Left ventricle myocardium inferior (tissue), 1 donor: ENCODE data around the gene SKI. TPM values are rescaled to one million over a fixed set of nuclear protein-coding genes. Genes with fewer than 3 reads are reported as not detected.

Experiments
- DNase-seq: peaks from one replicate; pipeline ENCODE4 v3.0.0-alpha.2; 2020
- H3K27ac ChIP-seq: fragments of 200-600 bp; replicated peaks from 2 replicates; pipeline ENCODE4 v1.8.0; 2021
- H3K27me3 ChIP-seq: fragments of 200-600 bp; 2 replicates; pipeline ENCODE4 v1.8.0; 2021; ENCODE audit warnings: low read depth
- H3K36me3 ChIP-seq: fragments of 200-600 bp; 2 replicates; pipeline ENCODE4 v1.8.0; 2021
- H3K4me1 ChIP-seq: fragments of 200-600 bp; 2 replicates; pipeline ENCODE4 v1.8.0; 2021
- H3K4me3 ChIP-seq: fragments of 200-600 bp; 2 replicates; pipeline ENCODE4 v1.8.0; 2021; ENCODE audit warnings: mild to moderate bottlenecking, moderate library complexity
- H3K9me3 ChIP-seq: fragments of 200-600 bp; replicated peaks from 2 replicates; pipeline ENCODE4 v1.8.0; 2021
- intact Hi-C: fragments of 100-400 bp; cut with micrococcal nuclease; formaldehyde crosslinking; loops from one replicate; pipeline ENCODE4 v1.11.0; 2022
- total RNA-seq: library from RNA; stranded (reverse); fragmentation: NEBNext Ultra II Directional; extraction: Animal tissue kit (Norgen Biotek cat#: 25700); gene quantifications from one replicate; pipeline ENCODE4 v1.2.1, GENCODE V29; 2021
- TF ChIP-seq, protein P1 (sequence below): fragments of 200-600 bp; IDR thresholded peaks from 2 replicates; pipeline ENCODE4 v1.8.0; 2021; ENCODE audit warnings: antibody characterized with exemption, mild to moderate bottlenecking, borderline replicate concordance
- donor health status: DM: no; HTN: yes; CAD: no; lungs with severe emphysema.

SKI gene
- total RNA-seq, 1 donor from 2014 or later = 37.9 TPM

DNA sequence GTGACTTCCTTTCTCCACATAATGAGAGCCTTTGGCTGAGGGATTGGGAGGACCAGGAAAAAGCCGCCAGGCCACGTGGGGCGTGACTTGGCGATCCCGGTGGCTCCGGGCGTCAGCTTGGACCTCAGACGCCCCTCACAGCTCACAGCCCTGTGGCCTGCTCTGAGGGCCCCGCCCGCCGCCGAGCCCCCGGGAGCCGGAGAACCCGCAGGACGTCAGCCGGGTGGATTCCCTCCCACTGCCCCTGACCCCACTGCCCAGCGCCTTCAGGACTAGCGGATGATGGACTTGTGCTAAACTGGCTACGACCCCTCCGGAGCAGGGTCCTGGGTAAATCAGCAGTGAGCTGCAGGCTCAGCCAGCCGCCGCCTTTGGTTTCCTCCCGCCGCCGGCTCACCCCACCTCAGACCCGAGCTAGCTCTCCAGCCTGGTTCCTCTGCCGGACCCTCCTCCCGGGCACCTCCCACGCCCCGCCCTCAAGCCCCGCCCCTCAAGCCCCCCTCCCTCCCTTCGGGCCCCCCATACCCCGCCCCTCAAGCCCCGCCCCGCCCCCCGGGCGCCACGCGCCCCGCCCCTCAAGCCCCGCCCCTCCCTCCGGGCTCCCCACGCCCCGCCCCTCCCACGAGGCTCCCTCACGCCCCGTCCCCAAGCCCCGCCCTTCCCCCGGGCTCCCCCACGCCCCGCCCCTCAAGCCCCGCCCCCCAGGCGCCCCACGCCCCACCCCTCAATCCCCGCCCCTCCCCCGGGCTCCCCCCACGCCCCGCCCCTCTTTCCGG is 23.5 kb upstream of the SKI start:
- intact Hi-C loops = no loop called here
- DNase-seq = peak; percentile 86
- Histone ChIP-seq H3K27me3 (no peaks in the 10 kb centered on the region), H3K27ac (peak overlapping the region; percentile 92), H3K9me3 (no peaks in the 10 kb centered on the region), H3K36me3 (no peaks in the 10 kb centered on the region), H3K4me3 (peak overlapping the region; percentile 73), H3K4me1 (peaks cover 77% of the 10 kb centered on the region)
- TF ChIP-seq, protein P1, sequence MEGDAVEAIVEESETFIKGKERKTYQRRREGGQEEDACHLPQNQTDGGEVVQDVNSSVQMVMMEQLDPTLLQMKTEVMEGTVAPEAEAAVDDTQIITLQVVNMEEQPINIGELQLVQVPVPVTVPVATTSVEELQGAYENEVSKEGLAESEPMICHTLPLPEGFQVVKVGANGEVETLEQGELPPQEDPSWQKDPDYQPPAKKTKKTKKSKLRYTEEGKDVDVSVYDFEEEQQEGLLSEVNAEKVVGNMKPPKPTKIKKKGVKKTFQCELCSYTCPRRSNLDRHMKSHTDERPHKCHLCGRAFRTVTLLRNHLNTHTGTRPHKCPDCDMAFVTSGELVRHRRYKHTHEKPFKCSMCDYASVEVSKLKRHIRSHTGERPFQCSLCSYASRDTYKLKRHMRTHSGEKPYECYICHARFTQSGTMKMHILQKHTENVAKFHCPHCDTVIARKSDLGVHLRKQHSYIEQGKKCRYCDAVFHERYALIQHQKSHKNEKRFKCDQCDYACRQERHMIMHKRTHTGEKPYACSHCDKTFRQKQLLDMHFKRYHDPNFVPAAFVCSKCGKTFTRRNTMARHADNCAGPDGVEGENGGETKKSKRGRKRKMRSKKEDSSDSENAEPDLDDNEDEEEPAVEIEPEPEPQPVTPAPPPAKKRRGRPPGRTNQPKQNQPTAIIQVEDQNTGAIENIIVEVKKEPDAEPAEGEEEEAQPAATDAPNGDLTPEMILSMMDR = no peak

DNA sequence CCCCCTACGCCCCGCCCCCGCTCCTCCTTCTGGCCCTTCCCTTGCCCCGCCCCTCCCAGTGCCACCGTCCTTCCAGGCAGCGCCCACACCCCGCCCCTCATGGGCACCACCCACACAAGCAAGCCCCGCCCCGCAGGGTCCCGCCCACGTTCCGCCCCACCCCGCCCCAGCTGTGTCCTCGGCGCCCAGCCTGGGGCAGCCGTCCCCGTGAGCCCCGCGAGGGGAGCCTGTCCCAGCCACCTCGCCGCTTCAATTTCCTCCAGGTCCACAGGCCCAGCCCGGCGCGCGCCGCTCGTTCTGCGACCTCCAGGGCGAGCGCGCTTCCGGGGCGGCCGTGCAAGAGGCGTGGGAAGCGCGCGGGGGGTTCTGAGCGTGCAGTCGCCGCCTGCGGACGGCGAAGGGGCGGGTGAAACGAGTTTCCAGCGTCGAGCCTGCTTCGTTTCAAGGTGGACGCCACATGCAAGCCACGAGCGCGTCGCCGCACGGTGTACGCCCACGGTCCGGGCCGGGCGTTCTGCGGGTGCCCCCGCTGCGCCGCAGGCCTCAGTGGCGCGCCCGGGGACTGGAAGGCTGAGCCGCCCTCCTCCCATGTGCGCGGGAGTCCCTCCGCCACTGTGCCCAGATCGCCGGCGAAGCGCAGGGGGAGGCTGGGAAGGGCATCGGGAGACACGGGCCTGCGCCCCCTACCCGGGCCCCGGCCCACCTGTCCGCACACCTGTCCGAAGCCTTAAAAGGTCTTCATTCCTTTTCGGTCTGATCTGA is 22.7 kb upstream of the SKI start:
- TF ChIP-seq, protein P1 = peak; percentile 42
- H3K36me3 ChIP-seq = no peaks in the 10 kb centered on the region
- H3K4me1 ChIP-seq = peaks cover 72% of the 10 kb centered on the region
- DNase-seq = peak; percentile 98
- H3K27me3 ChIP-seq = no peaks in the 10 kb centered on the region
- H3K9me3 ChIP-seq = no peaks in the 10 kb centered on the region
- H3K27ac ChIP-seq = peak overlapping the region; percentile 92
- H3K4me3 ChIP-seq = peak overlapping the region; percentile 65
- intact Hi-C loops = no loop called here

DNA sequence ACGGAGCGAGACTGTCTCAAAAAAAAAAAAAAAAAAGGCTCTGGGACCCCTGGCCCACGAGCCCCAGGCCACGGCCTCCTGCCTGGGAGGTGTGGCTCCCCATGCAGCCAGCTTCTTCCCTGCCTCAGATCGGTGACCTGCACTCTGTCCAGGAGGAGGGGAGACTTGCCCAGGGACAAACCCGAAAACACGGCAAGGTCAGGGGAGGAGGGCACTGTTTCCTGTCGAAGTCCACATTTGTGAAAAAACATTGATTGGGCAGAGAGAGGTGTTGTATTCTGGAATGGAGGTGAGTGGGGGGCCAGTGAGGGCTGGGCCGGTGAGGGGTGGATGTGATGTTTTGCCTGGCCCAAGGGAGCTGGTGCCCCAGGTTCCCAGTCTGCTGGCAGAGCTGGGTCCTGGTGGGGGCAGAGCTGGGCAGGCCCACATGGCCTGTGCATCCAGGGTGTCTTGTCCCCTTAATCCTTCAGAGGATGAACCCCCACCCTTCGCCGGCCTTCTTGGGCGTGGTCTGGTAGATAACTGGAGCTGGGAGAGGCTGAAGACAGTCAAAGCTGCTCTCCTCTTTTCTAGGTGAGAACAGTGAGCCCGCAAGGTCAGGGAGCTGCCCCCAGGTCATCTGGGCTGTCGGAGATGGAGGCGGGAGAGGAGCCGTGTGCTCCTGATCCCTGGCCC is 21.2 kb upstream of the SKI start:
- Histone ChIP-seq H3K4me1 (peaks cover 68% of the 10 kb centered on the region), H3K36me3 (no peaks in the 10 kb centered on the region), H3K27ac (peak overlapping the region; percentile 92), H3K9me3 (no peaks in the 10 kb centered on the region), H3K4me3 (peak overlapping the region; percentile 47), H3K27me3 (no peaks in the 10 kb centered on the region)
- DNase-seq = no peak
- intact Hi-C loops = no loop called here
- TF ChIP-seq, protein P1 = no peak

DNA sequence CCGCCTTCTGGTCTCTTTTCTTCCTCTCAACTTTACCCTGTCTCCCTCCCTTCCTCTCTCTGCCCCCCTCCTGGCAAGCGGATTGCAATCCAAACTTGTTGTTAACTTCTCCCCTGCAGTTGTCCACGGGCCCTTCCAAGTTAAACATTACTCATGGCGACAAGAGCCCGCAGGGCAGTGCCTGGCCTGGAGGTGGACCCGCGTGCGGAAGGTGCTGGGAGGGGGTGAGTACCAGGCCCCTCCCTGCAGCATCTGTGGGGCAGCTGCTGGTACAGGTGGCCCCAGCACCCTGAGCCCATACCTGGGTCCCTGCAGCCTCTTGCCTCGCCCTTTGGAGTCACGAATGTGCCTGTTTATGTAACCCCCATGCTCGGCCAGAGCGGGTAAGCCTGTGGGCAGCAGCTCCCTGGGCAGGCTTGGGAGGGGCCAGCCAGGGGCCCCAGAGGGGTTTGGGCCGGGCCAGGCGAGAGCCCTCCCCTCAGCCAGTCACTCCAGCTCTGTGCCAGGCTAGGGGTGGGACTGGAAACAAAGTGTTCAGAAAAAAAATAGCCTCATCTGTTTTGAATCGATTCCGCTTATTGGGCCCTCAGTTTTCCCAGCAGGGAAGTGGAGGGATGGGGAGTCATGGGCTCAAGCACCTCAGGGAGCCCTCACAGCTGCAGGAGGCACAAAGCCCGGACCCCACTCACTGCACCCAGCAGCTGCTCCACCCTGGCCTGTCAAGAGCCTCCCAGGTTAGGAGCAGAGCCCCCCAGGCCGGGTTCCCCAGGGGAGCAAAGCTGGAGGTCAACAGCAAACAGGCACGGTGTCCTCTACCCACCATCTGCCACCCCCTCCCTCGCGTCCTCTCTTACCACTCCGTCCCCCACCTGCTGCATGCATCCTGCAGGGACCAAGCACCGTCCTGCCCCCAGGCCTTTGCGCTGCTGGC is 19.5 kb upstream of the SKI start:
- H3K4me1 ChIP-seq = peaks cover 78% of the 10 kb centered on the region
- peak; percentile 38 for DNase-seq
- intact Hi-C loops = no loop called here
- H3K27me3 ChIP-seq = no peaks in the 10 kb centered on the region
- no peaks in the 10 kb centered on the region for H3K9me3 ChIP-seq
- H3K36me3 ChIP-seq = no peaks in the 10 kb centered on the region
- H3K4me3 ChIP-seq = no peak overlapping the region
- TF ChIP-seq, protein P1 = no peak
- peak overlapping the region; percentile 92 for H3K27ac ChIP-seq
